NB4 (cell line): ENCODE data around the gene GSK3A.

Source experiments
- DNase-seq: peaks from one replicate; pipeline ENCODE4 v3.0.0; 2010; ENCODE audit warnings: low read depth
- H3K4me3 ChIP-seq: one replicate; pipeline ENCODE4 v1.5.1; 2011; ENCODE audit warnings: mild to moderate bottlenecking, low read depth, low read length, moderate library complexity
- CTCF ChIP-seq: IDR thresholded peaks from one replicate; pipeline ENCODE4 v1.5.1; 2012; ENCODE audit warnings: low read depth, low read length
- MAX ChIP-seq: IDR thresholded peaks from 2 replicates; pipeline ENCODE4 v1.6.1; 2011; ENCODE audit warnings: low read depth, low read length
- MYC ChIP-seq: IDR thresholded peaks from 2 replicates; pipeline ENCODE4 v1.6.1; 2011; ENCODE audit warnings: low read depth, low read length
- POLR2A ChIP-seq: IDR thresholded peaks from 2 replicates; pipeline ENCODE4 v1.6.1; 2011; ENCODE audit warnings: mild to moderate bottlenecking; ENCODE audit not compliant: insufficient read length; ENCODE audit errors: extremely low read depth

GSK3A gene

GRCh38 chr19:42288881-42289555 lies 46.6 kb upstream of the GSK3A start:
- DNase-seq, result no peak
- no peak for TF ChIP-seq POLR2A
- no peak for TF ChIP-seq CTCF
- TF ChIP-seq MYC, result no peak
- TF ChIP-seq MAX, result no peak
- H3K4me3 ChIP-seq, result no peak overlapping the region

- no peak for DNase-seq
- no peak for TF ChIP-seq POLR2A
- no peak for TF ChIP-seq CTCF
- no peak for TF ChIP-seq MYC
- no peak for TF ChIP-seq MAX
Measured at GRCh38 chr19:42288387-42288786, 46.0 kb upstream of the GSK3A start.

GRCh38 chr19:42287827-42288107 lies 45.4 kb upstream of the GSK3A start:
- no peak overlapping the region for H3K4me3 ChIP-seq
- DNase-seq, result no peak
- TF ChIP-seq POLR2A (no peak), MAX (no peak), CTCF (no peak)

More at GRCh38 chr19:42288387-42288786, 46.0 kb upstream of the GSK3A start:
- H3K4me3 ChIP-seq, result no peak overlapping the region

- DNase-seq, result no peak
- no peak for TF ChIP-seq MAX
- no peak for TF ChIP-seq CTCF
- no peak for TF ChIP-seq MYC
- no peak overlapping the region for H3K4me3 ChIP-seq
Measured at GRCh38 chr19:42287017-42287826, 44.8 kb upstream of the GSK3A start.

- H3K4me3 ChIP-seq, result no peak overlapping the region
- no peak for DNase-seq
- TF ChIP-seq MYC (no peak), MAX (no peak), CTCF (no peak), POLR2A (no peak)
Measured at GRCh38 chr19:42286349-42287016, 44.1 kb upstream of the GSK3A start.

GRCh38 chr19:42285988-42286348 lies 43.6 kb upstream of the GSK3A start:
- DNase-seq, result no peak
- no peak for TF ChIP-seq MYC
- no peak overlapping the region for H3K4me3 ChIP-seq
